ENCODE results near the gene KDM5B. TPM values are rescaled to one million over a fixed set of nuclear protein-coding genes. Genes with fewer than 3 reads are reported as not detected.
A peak's percentile ranks its signal among the peaks of the same experiment; 100 is the strongest.

KDM5B gene
- total and polyA plus RNA-seq, 9 of the 15 experiments (the other 6 are each of a cell fraction or from before 2014, with no cell fraction given), result 15.4 to 90.6 (median 57.1) TPM

GRCh38 chr1:202811296-202812175, 3.3 kb upstream of the KDM5B start (continued):
- TF ChIP-seq ZNF449 (CRISPR knock-in tag; IDR thresholded peaks at IDR 0.05) (no peak), ZNF778 (CRISPR knock-in tag; IDR thresholded peaks at IDR 0.05) (no peak), E2F4 (CRISPR knock-in tag; IDR thresholded peaks at IDR 0.05; ENCODE audit: low read depth) (0 out of 2 replicates have a peak, but pooled peaks have one; percentile 5), GATAD2B (IDR thresholded peaks at IDR 0.05; ENCODE audit: borderline replicate concordance) (no peak), ATF7 (IDR thresholded peaks at IDR 0.05) (no peak), POLR3G (IDR thresholded peaks at IDR 0.05; ENCODE audit: extremely low read depth, insufficient read length, insufficient replicate concordance) (no peak), IRF2 (CRISPR knock-in tag; IDR thresholded peaks at IDR 0.05) (no peak), ZNF121 (CRISPR knock-in tag; conservative IDR thresholded peaks at IDR 0.05) (no peak), HMGN3 (IDR thresholded peaks at IDR 0.05; ENCODE audit: borderline replicate concordance, extremely low read depth, insufficient read length, low read depth, low read length) (no peak), E2F1 (CRISPR knock-in tag; IDR thresholded peaks at IDR 0.05) (no peak), WHSC1 (IDR thresholded peaks at IDR 0.05; ENCODE audit: low read length) (no peak), MIER1 (IDR thresholded peaks at IDR 0.05; ENCODE audit: low read depth) (no peak), SMAD1 (IDR thresholded peaks at IDR 0.05; ENCODE audit: low read depth, low read length, partially characterized antibody) (no peak), MNT (conservative IDR thresholded peaks at IDR 0.05) (no peak; a peak in 1 of 4 replicates), SMARCE1 (IDR thresholded peaks at IDR 0.05) (0 out of 2 replicates have a peak, but pooled peaks have one; percentile 5), ZBTB49 (CRISPR knock-in tag; IDR thresholded peaks at IDR 0.05; ENCODE audit: borderline replicate concordance) (no peak), ELK3 (CRISPR knock-in tag; IDR thresholded peaks at IDR 0.05) (no peak), ZNF830 (CRISPR knock-in tag; IDR thresholded peaks at IDR 0.05) (no peak)

All from K562 (cell line).